ENCODE measurements around the gene VTI1A. TPM values are rescaled to one million over a fixed set of nuclear protein-coding genes. Genes with fewer than 3 reads are reported as not detected.

The VTI1A gene
- polyA plus RNA-seq, 2 of the 4 experiments (the other 2 are of a cell fraction): 17.0 to 25.3 TPM

GRCh38 chr10:112785089-112785488, 338.1 kb downstream of the VTI1A start:
- H3K9me3 ChIP-seq: peaks cover 4% of the 10 kb centered on the region; the same call in 1 of the 3 replicates
- ChIA-PET POLR2A (no interaction called here), CTCF (no interaction called here)
- ATAC-seq (no peak), FAIRE-seq (no peak), DNase-seq (ENCODE audit: low read depth in 1 of 2, low spot score in 1 of 2) (no peak)
- no peak overlapping the region for H3K4me2 ChIP-seq
- TF ChIP-seq POLR2A (IDR thresholded peaks at IDR 0.05; ENCODE audit: low read length) (no peak), SMC3 (IDR thresholded peaks at IDR 0.05) (no peak), RNF2 (IDR thresholded peaks at IDR 0.05; ENCODE audit: borderline replicate concordance, low read depth) (no peak), PHF8 (IDR thresholded peaks at IDR 0.05; ENCODE audit: borderline replicate concordance, low read depth) (no peak), FOXS1 (CRISPR knock-in tag; IDR thresholded peaks at IDR 0.05) (no peak), JUN (IDR thresholded peaks at IDR 0.05) (no peak), HEYL (CRISPR knock-in tag; IDR thresholded peaks at IDR 0.05) (no peak), CTCF (IDR thresholded peaks at IDR 0.05) (no peak), FOSL2 (IDR thresholded peaks at IDR 0.05) (no peak), FOSL2 (CRISPR knock-in tag; IDR thresholded peaks at IDR 0.05) (no peak), NR3C1 (IDR thresholded peaks at IDR 0.05) (no peak), RAD21 (conservative IDR thresholded peaks at IDR 0.05 in 1 of 2, IDR thresholded peaks at IDR 0.05 in 1 of 2) (no peak), ZSCAN20 (CRISPR knock-in tag; IDR thresholded peaks at IDR 0.05) (no peak), NFE2L2 (conservative IDR thresholded peaks at IDR 0.05; ENCODE audit: low read length) (no peak), CHD2 (IDR thresholded peaks at IDR 0.05; ENCODE audit: low read length, partially characterized antibody) (no peak), NPAS2 (CRISPR knock-in tag; IDR thresholded peaks at IDR 0.05; ENCODE audit: borderline replicate concordance) (no peak)
- H3K4me1 ChIP-seq: no peaks in the 10 kb centered on the region
- H3K4me3 ChIP-seq: no peak overlapping the region
- no peak overlapping the region for H3K27ac ChIP-seq

- TF ChIP-seq FOSL2 (IDR thresholded peaks at IDR 0.05): no peak
- peak; percentile 83 for TF ChIP-seq FOSL2 (CRISPR knock-in tag; IDR thresholded peaks at IDR 0.05)
- no peak for TF ChIP-seq SREBF2 (IDR thresholded peaks at IDR 0.05)
- no peak for ATAC-seq
- peaks cover 13% of the 10 kb centered on the region; the same call in 1 of the 3 replicates for H3K4me1 ChIP-seq
- no peak overlapping the region for H3K4me3 ChIP-seq
- FAIRE-seq: no peak
- ChIA-PET POLR2A (no interaction called here), CTCF (no interaction called here)
- H3K9me3 ChIP-seq: peaks cover 4% of the 10 kb centered on the region; the same call in 1 of the 3 replicates
- DNase-seq (ENCODE audit: low read depth in 1 of 2, low spot score in 1 of 2): no peak
- H3K4me2 ChIP-seq: no peak overlapping the region
- H3K27ac ChIP-seq: no peak overlapping the region
Measured at GRCh38 chr10:112789248-112789647, 342.2 kb downstream of the VTI1A start.

- no peak overlapping the region for H3K4me2 ChIP-seq
- CTCF ChIA-PET: no interaction called here
- POLR2A ChIA-PET: no interaction called here
- H3K4me3 ChIP-seq: no peak overlapping the region
- 88% methylated on average over 1 of the region's 1 CpG for WGBS (ENCODE audit: missing lambda C conversion rate)
- ATAC-seq (no peak), DNase-seq (ENCODE audit: low read depth in 1 of 2, low spot score in 1 of 2) (no peak), FAIRE-seq (no peak)
- no peak for TF ChIP-seq NFE2L2 (conservative IDR thresholded peaks at IDR 0.05; ENCODE audit: low read length)
- TF ChIP-seq SMC3 (IDR thresholded peaks at IDR 0.05): no peak
- no peak for TF ChIP-seq ESRRA (IDR thresholded peaks at IDR 0.05; ENCODE audit: borderline replicate concordance, low read length)
- no peak overlapping the region for H3K27ac ChIP-seq
- peaks cover 4% of the 10 kb centered on the region; the same call in 1 of the 3 replicates for H3K9me3 ChIP-seq
- H3K4me1 ChIP-seq: peaks cover 13% of the 10 kb centered on the region; the same call in 1 of the 3 replicates
Measured at GRCh38 chr10:112790030-112790429, 343.0 kb downstream of the VTI1A start.

GRCh38 chr10:112790921-112791320, 343.9 kb downstream of the VTI1A start:
- 92% methylated on average over 4 of the region's 4 CpGs for WGBS (ENCODE audit: missing lambda C conversion rate)
- peaks cover 4% of the 10 kb centered on the region; the same call in 1 of the 3 replicates for H3K9me3 ChIP-seq
- no peak overlapping the region for H3K4me3 ChIP-seq
- ChIA-PET POLR2A (no interaction called here), CTCF (no interaction called here)
- H3K4me1 ChIP-seq: peaks cover 13% of the 10 kb centered on the region; the same call in 1 of the 3 replicates
- no peak for ATAC-seq
- FAIRE-seq: no peak
- TF ChIP-seq RAD21 (conservative IDR thresholded peaks at IDR 0.05 in 1 of 2, IDR thresholded peaks at IDR 0.05 in 1 of 2) (no peak), RFX5 (IDR thresholded peaks at IDR 0.05) (no peak), CTCF (IDR thresholded peaks at IDR 0.05) (no peak), HMGXB4 (CRISPR knock-in tag; IDR thresholded peaks at IDR 0.05; ENCODE audit: borderline replicate concordance) (no peak), CBX2 (IDR thresholded peaks at IDR 0.05; ENCODE audit: borderline replicate concordance, low read depth) (no peak), PBX3 (IDR thresholded peaks at IDR 0.05) (no peak), HEYL (CRISPR knock-in tag; IDR thresholded peaks at IDR 0.05) (no peak), ZC3H11A (IDR thresholded peaks at IDR 0.05) (no peak)
- H3K27ac ChIP-seq: no peak overlapping the region
- H3K4me2 ChIP-seq: no peak overlapping the region
- DNase-seq (ENCODE audit: low read depth in 1 of 2, low spot score in 1 of 2): no peak

Measured in A549 (cell line).